CD14-positive monocyte (primary cell): ENCODE data around the gene CAMK1D. TPM values are rescaled to one million over a fixed set of nuclear protein-coding genes. Genes with fewer than 3 reads are reported as not detected.
A peak's percentile ranks its signal among the peaks of the same experiment; 100 is the strongest.

ENCODE experiments used
- DNase-seq, 3 donors: peaks; one replicate each; pipeline ENCODE4 v3.0.0-alpha.2; 2011 to 2022
- H2AFZ ChIP-seq: 2 replicates; pipeline ENCODE4 v1.6.0; 2012; ENCODE audit warnings: mild to moderate bottlenecking, low read depth, low read length, inconsistent platforms; ENCODE audit not compliant: insufficient read depth, poor library complexity, severe bottlenecking
- H3K27ac ChIP-seq, 2 donors: 1 replicate in 1 of 2; 2 replicates in 1 of 2; pipeline ENCODE4 v1.5.1; 2012 to 2013; ENCODE audit warnings: low read length in 2 of 2, control low read depth in 1 of 2, inconsistent platforms in 1 of 2, low read depth in 1 of 2, mild to moderate bottlenecking in 1 of 2
- H3K27me3 ChIP-seq, 2 donors: one replicate each; pipeline versions ENCODE4 v1.6.0 to v1.6.1; 2011 to 2013; ENCODE audit warnings: low read length in 2 of 2; ENCODE audit not compliant: control insufficient read depth in 2 of 2, insufficient read depth in 2 of 2
- H3K36me3 ChIP-seq, 2 donors: replicated peaks in 1 of 2; 1 replicate in 1 of 2; 2 replicates in 1 of 2; pipeline versions ENCODE4 v1.5.1 to v1.6.1; 2012 to 2013; ENCODE audit warnings: low read length in 2 of 2, control low read depth in 1 of 2, inconsistent platforms in 1 of 2, mild to moderate bottlenecking in 1 of 2; ENCODE audit not compliant: insufficient read depth in 2 of 2, control insufficient read depth in 1 of 2
- H3K4me1 ChIP-seq, 2 donors: 1 replicate in 1 of 2; 2 replicates in 1 of 2; pipeline versions ENCODE4 v1.5.1 to v1.6.1; 2012 to 2013; ENCODE audit warnings: low read length in 2 of 2, control low read depth in 1 of 2, inconsistent platforms in 1 of 2, mild to moderate bottlenecking in 1 of 2, moderate library complexity in 1 of 2; ENCODE audit not compliant: insufficient read depth in 2 of 2, control insufficient read depth in 1 of 2
- H3K4me2 ChIP-seq: replicated peaks from 2 replicates; pipeline ENCODE3; 2012; ENCODE audit warnings: low read length, moderate library complexity, mild to moderate bottlenecking; ENCODE audit not compliant: poor library complexity, severe bottlenecking; ENCODE audit errors: extremely low read depth
- H3K4me3 ChIP-seq, 3 experiments: fragments of 200-600 bp in 1 of 3; sonication (generic) in 1 of 3; replicated peaks in 1 of 3; 1 replicate in 2 of 3; 2 replicates in 1 of 3; pipeline ENCODE4 v1.5.1; 2011 to 2013; ENCODE audit warnings: low read length in 3 of 3, mild to moderate bottlenecking in 3 of 3, control low read depth in 2 of 3, low read depth in 2 of 3, inconsistent platforms in 1 of 3, moderate library complexity in 1 of 3
- H3K79me2 ChIP-seq: 2 replicates; pipeline ENCODE4 v1.6.0; 2012; ENCODE audit warnings: mild to moderate bottlenecking, control low read depth, inconsistent platforms, low read length, moderate library complexity; ENCODE audit not compliant: insufficient read depth
- H3K9ac ChIP-seq: 2 replicates; pipeline ENCODE4 v1.6.0; 2017; ENCODE audit warnings: low read length, mild to moderate bottlenecking; ENCODE audit not compliant: insufficient read depth, poor library complexity, severe bottlenecking
- H3K9me3 ChIP-seq, 2 donors: replicated peaks in 1 of 2; 1 replicate in 1 of 2; 2 replicates in 1 of 2; pipeline versions ENCODE4 v1.5.1 to v1.6.1; 2012 to 2013; ENCODE audit warnings: low read length in 2 of 2, control low read depth in 1 of 2; ENCODE audit not compliant: control insufficient read depth in 1 of 2, insufficient read depth in 1 of 2
- H4K20me1 ChIP-seq: 2 replicates; pipeline ENCODE4 v1.6.0; 2012; ENCODE audit warnings: mild to moderate bottlenecking, low read length, control low read depth, moderate library complexity; ENCODE audit not compliant: insufficient read depth
- H3K27ac Mint-ChIP-seq, 7 donors: one replicate each; pipeline ENCODE4 v1.8.0; 2020; ENCODE audit warnings: mild to moderate bottlenecking in 7 of 7, mixed read lengths in 7 of 7, moderate library complexity in 6 of 7, inconsistent platforms in 2 of 7
- H3K27me3 Mint-ChIP-seq, 3 donors: one replicate each; pipeline ENCODE4 v1.8.0; 2021 to 2022; ENCODE audit warnings: low read depth in 3 of 3, mild to moderate bottlenecking in 3 of 3, mixed read lengths in 3 of 3, moderate library complexity in 3 of 3, inconsistent platforms in 1 of 3
- H3K36me3 Mint-ChIP-seq, 2 donors: one replicate each; pipeline ENCODE4 v1.8.0; 2020; ENCODE audit warnings: mixed read lengths in 2 of 2, inconsistent platforms in 1 of 2, mild to moderate bottlenecking in 1 of 2
- H3K4me1 Mint-ChIP-seq: one replicate; pipeline ENCODE4 v1.8.0; 2020; ENCODE audit warnings: mild to moderate bottlenecking, mixed read lengths
- H3K4me3 Mint-ChIP-seq, 2 donors: one replicate each; pipeline ENCODE4 v1.8.0; 2020; ENCODE audit warnings: mild to moderate bottlenecking in 2 of 2, mixed read lengths in 2 of 2, moderate library complexity in 1 of 2
- H3K9me3 Mint-ChIP-seq, 7 donors: one replicate each; pipeline ENCODE4 v1.8.0; 2020 to 2022; ENCODE audit warnings: mixed read lengths in 7 of 7, mild to moderate bottlenecking in 6 of 7, moderate library complexity in 6 of 7, inconsistent platforms in 2 of 7
- CTCF ChIP-seq: fragments of 200-600 bp; IDR thresholded peaks from one replicate; pipeline ENCODE4 v1.8.0; 2022; ENCODE audit warnings: antibody characterized with exemption, mild to moderate bottlenecking
- WGBS: methylation state at CpG from one replicate; pipeline ENCODE4 v1.1.5; 2013; ENCODE audit warnings: missing lambda C conversion rate; ENCODE audit not compliant: insufficient coverage; 5-methylcytosine and 5-hydroxymethylcytosine counted together
- intact Hi-C, 2 donors: fragments of 100-400 bp; cut with micrococcal nuclease; formaldehyde crosslinking; loops; one replicate each; pipeline versions ENCODE4 v1.15.0 to v1.15.1; 2023
- polyA plus RNA-seq, 3 donors: library from polyadenylated mRNA; depleted of rRNA in 1 of 3; unstranded in 2 of 3; stranded (reverse) in 1 of 3; fragments of 300-500 nt in 2 of 3; fragments of >200 nt in 1 of 3; fragmentation: Illumina TruSeq in 2 of 3; gene quantifications; 1 replicate in 2 of 3; 2 replicates in 1 of 3; pipeline ENCODE4 v1.2.3, GENCODE V29; 2012 to 2021

CAMK1D gene
- polyA plus RNA-seq, 3 donors: 6.7 to 11.8 (median 7.1) TPM

GRCh38 chr10:12510501-12510941, 161.2 kb downstream of the CAMK1D start:
- Histone ChIP-seq H3K4me3 (no peak overlapping the region), H3K4me2 (no peak overlapping the region), H4K20me1 (peaks cover 92% of the 10 kb centered on the region), H3K9me3 (no peaks in the 10 kb centered on the region), H3K4me1 (peaks cover 11 to 16% of the 10 kb centered on the region in 2 donors), H3K27me3 (peaks cover 2 to 8% of the 10 kb centered on the region in 2 donors), H2AFZ (no peak overlapping the region), H3K27ac (no peak overlapping the region), H3K9ac (no peak overlapping the region), H3K79me2 (no peaks in the 10 kb centered on the region), H3K36me3 (no peaks in the 10 kb centered on the region)
- Mint-ChIP-seq H3K4me1 (peaks cover 23% of the 10 kb centered on the region), H3K4me3 (peak overlapping the region in 1 of 2 donors; percentile 46), H3K27me3 (peaks cover 31 to 35% (median 31%) of the 10 kb centered on the region in 3 donors), H3K36me3 (peaks cover 0 to 6% of the 10 kb centered on the region in 2 donors), H3K9me3 (peaks cover 0 to 10% (median 3%) of the 10 kb centered on the region in 7 donors), H3K27ac (no peak overlapping the region)
- TF ChIP-seq CTCF: no peak
- intact Hi-C loops: no loop called here
- WGBS: 26% methylated on average over 5 of the region's 8 CpGs
- DNase-seq: no peak

GRCh38 chr10:12510984-12511383, 161.6 kb downstream of the CAMK1D start:
- 67% methylated on average over 3 of the region's 4 CpGs for WGBS
- H3K36me3 ChIP-seq: no peaks in the 10 kb centered on the region
- Mint-ChIP-seq H3K4me3 (no peak overlapping the region), H3K27ac (no peak overlapping the region), H3K27me3 (peaks cover 29 to 34% (median 30%) of the 10 kb centered on the region in 3 donors), H3K4me1 (peaks cover 23% of the 10 kb centered on the region), H3K9me3 (peaks cover 0 to 10% (median 3%) of the 10 kb centered on the region in 7 donors), H3K36me3 (peaks cover 0 to 6% of the 10 kb centered on the region in 2 donors)
- H3K9ac ChIP-seq: no peak overlapping the region
- H2AFZ ChIP-seq: no peak overlapping the region
- no peak overlapping the region for H3K27ac ChIP-seq
- H3K79me2 ChIP-seq: no peaks in the 10 kb centered on the region
- DNase-seq: no peak
- H3K4me1 ChIP-seq: peaks cover 11 to 16% of the 10 kb centered on the region in 2 donors
- peaks cover 92% of the 10 kb centered on the region for H4K20me1 ChIP-seq
- intact Hi-C loops: no loop called here
- no peaks in the 10 kb centered on the region for H3K9me3 ChIP-seq
- no peak overlapping the region for H3K4me3 ChIP-seq
- H3K4me2 ChIP-seq: no peak overlapping the region
- H3K27me3 ChIP-seq: peaks cover 2 to 8% of the 10 kb centered on the region in 2 donors
- TF ChIP-seq CTCF: no peak
